HL-60/S4 treated with retinoic acid at 250 ng/mL for 4 days and 3 days (cell line): ENCODE results near the gene CYP46A1.

Experiments used
- in situ Hi-C: fragments of 300-500 bp; cut with MboI; formaldehyde crosslinking; loops from 2 replicates; pipeline ENCODE4 v1.7.0; 2022; ENCODE audit warnings: low sequenced_read_pairs

CYP46A1 gene

DNA sequence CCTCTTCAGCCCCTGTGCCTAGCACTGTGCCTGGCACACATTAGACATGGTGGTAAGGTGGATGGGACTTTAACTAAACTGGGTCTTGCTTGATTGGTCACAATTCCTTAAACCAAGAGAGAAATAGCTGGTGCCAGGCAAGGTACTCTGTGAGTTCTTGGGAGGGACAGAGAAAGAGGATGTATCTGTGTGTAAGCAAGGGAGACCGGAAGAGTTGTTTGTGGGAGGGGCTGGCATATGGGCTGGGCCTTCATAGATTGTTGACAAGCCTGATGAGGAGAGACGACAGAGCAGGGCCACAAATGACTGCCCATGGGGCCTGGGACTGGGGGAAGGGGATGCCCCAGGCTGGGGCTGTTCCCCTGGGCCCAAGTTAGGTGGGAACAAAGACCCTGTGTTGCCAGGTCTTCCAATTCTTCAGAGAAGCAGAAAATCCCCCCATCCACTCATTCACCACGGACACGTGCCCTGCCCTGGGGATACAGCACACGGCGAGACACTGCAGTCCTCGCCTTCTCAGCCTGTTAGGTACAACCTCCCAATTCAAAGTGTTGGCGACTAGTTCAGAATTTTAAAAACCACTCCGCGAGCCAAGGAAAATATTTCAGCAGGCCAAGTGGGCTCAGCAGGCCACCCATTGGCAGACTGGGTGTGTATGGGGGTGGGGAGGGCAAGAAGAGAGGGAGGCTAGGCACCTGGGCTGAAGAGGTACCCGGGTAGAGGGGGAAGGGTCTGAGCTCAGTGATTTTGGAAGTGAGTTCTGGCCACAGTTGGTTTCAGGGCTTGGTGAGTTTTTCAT is 11.4 kb upstream of the CYP46A1 start:
- in situ Hi-C loops = no loop called here

DNA sequence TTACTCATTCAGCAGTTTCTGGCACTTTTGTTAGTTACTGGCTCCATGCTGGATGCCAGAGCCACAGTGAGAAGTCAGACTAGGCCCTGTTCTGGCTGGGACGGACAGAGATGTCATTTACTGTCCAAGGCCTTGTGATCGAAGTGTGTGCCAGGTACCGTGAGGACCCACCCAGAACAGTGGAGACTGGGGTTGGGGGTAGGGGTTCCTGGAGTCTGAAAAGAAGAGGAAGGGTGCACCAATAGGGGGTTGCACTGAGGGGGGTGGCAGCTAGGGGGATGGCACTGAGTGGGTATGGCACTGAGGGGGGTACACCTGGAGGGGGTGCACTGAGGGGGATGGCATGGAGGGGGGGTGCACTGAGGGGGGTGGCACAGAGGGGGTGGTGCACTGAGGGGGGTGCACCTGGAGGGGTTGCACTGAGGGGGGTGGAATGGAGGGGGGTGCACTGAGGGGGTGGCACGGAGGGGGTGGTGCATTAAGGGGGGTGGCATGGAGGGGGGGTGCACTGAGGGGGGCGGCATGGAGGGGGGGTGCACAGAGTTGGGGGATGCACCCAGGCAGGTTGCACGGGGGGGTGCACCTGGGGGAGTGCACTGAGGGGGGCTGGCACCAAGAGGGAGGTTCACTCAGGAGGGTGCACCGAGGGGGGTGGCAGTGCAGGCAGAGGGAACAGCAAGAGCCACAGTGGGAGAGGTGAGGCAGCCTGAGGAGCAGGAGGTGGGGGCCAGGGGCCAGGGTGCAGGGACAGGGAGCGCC is 10.6 kb upstream of the CYP46A1 start:
- in situ Hi-C loops = no loop called here

- in situ Hi-C loops = no loop called here
Measured at GRCh38 chr14:99674064-99674650, 9.9 kb upstream of the CYP46A1 start.

DNA sequence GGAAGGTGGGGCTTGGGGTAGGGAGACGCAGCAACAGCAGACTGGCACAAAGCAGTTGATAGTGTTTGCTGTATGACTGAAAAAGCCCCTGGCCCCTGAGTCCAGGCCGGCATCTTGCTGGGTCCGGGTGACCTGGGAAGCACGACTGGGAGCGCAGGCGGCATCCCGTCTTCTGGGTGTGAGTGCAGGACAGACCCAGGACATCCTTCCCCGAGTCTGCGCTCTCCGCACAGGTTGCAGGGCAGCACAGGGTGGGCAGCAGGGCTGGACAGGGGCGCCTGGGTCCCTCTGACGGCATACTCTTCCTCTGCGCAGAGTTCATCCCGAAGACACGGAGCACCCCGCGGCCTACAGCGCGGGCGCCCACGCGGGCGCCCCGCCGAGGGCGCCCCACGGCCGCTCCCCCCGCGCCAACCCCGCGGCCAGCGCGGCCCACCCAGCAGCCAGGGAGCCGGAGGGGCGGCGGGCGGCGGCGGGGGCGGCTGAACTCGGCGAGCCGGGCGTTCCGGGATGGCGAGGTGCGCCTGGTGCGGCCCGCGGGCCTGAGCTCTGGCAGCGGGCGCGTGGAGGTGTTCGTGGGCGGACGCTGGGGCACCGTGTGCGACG is 9.2 kb upstream of the CYP46A1 start:
- in situ Hi-C loops = no loop called here

- in situ Hi-C loops = no loop called here
Measured at GRCh38 chr14:99675382-99675835, 8.7 kb upstream of the CYP46A1 start.

DNA sequence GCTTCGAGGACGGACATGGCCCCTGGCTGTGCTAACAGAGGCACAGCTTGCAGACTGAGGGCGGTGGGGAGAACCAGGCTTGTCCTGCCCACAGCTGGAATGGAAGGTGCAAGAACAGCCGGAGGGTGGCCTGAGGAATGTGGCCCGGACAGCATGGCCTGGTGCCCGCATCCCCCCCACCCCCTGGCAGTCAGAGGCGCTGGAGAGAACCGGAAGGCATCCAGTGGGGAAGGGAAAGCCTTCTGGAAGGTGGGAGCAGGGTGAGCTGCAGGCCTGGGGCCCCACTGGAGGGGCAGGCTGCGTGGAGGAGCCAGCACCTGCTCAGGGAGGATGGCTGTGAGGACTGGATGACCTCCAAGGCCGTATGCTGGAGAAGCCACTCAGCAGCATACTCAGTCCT is 8.1 kb upstream of the CYP46A1 start:
- in situ Hi-C loops = no loop called here

DNA sequence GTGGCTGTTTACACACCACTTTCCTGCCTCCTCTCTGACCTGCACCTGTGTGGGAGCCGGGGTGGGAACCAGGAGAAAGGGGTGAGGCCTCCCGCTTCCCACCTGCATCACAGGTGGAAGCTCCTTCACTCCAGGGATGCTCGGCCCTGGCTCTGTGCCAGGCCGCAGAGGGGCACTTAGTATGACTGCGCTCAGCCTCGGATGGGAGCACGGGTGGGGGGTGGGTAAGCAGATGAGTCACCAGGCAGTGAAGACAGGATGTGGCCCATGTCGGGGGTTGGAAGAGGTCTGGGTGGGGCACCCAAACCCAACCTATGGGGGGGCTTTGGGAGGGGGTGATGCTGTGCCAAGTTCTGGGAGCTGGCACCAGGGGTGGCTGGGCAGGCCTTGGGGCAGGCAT is 7.4 kb upstream of the CYP46A1 start:
- in situ Hi-C loops = no loop called here

DNA sequence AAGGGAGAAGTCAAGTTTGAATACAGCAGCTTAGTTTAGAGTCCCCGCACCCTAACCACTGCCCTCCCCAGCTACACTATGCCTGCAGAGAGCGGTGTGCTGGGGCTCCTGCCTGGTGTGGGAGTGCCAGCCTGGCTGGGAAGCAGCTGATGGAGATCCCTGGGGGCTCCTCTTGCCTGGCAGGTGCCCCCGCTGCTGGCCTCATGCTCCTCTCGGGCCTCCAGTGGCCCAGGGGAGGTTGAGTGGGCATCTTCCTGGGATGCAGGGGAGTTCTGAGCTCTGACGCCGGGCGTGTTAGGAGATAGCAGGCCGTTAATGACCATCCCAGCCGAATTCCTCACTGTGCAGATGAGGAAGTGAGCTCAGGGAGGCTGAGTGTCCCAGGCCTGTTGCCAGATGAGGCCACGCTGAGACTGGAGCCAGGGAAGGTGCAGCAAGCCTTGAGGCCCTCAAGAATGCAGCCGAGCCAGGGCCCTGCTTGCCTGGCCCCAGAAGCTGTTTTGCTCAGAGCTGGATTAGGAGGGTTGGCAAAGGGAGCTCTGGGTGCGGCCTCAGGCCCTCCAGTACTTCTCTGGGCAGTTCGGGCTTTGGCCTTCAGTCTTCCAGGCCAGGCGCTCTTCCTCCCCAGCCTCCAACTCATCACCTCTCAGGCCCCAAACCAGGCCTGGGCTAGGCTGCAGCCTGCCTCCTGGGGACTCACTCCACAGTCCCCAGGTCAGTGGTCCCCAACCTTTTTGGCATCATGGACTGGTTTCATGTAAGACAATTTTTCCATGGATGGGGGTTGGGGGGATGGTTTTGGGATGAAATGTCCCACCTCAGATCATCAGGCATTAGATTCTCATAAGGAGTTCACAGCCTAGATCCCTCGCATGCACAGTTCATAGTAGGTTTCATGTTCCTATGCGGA is 6.6 kb upstream of the CYP46A1 start:
- in situ Hi-C loops = no loop called here

- in situ Hi-C loops = no loop called here
Measured at GRCh38 chr14:99678198-99678597, 5.9 kb upstream of the CYP46A1 start.

- in situ Hi-C loops = no loop called here
Measured at GRCh38 chr14:99679111-99679510, 5.0 kb upstream of the CYP46A1 start.

DNA sequence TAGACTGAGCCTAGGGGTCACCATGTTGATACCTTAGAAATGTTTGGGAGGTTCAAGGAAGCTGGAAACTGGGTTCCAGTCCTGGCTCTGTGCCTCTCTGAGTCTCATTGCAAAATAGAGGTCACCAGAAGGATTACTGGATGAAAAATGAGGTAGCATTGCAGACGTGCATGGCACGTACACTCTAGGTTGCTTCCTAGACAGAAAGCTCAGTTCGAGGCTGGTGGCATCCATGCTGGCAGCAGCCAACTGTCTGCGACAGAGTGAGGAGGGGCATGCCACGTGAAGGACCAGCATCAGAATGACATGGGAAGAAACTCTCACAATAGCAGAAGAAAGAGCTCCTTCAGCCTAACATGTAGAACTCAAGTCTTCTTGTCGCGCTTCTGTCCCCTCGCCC is 4.6 kb upstream of the CYP46A1 start:
- in situ Hi-C loops = no loop called here

DNA sequence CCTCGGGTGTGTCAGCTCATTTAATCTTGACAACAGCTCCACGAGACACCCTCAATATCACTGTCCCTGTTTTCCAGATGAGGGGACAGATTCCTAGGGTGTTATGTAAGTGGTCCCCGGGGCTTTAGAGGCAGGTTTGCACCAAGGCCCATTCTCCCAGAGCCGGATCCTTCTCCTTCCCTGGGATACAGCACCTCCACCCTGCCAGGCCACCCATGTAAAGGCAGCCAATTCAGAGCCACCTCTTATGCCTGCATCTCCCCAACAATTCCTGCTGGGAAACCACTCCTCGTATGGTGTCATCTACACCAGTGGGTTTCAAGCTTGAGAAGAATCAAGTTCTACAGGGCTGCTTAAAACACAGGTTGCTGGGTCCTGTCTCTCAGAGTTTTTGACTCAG is 4.1 kb upstream of the CYP46A1 start:
- in situ Hi-C loops = no loop called here

GRCh38 chr14:99681101-99681831 is 2.8 kb upstream of the CYP46A1 start:
- in situ Hi-C loops = no loop called here

GRCh38 chr14:99681832-99682148 is 2.3 kb upstream of the CYP46A1 start:
- in situ Hi-C loops = no loop called here

- in situ Hi-C loops = no loop called here
Measured at GRCh38 chr14:99682809-99683618, 1.1 kb upstream of the CYP46A1 start.

GRCh38 chr14:99684410-99684934 is 374 bp downstream of the CYP46A1 start:
- in situ Hi-C loops = no loop called here

DNA sequence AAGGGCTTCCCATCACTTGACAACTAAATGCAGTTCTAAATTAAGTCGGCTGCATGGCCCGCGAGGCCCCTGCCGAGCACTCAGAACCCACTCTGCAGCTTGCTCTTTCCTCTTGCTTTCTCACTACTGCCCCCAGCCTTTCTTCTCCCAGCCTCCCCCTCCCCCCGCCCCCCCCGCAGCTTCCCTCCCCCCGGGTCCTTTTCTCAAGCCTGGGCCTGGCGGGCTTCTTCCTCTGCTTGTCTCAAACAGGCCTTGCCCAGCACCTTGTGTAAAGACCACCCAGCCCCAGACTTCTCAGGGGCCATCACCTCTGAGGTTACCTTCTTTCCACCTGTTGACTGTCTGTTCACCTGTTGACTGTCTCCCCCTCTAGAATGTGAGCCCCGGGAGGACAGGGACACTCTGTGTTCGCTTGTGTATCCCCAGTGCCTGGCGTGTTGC is 1.1 kb downstream of the CYP46A1 start:
- in situ Hi-C loops = no loop called here

DNA sequence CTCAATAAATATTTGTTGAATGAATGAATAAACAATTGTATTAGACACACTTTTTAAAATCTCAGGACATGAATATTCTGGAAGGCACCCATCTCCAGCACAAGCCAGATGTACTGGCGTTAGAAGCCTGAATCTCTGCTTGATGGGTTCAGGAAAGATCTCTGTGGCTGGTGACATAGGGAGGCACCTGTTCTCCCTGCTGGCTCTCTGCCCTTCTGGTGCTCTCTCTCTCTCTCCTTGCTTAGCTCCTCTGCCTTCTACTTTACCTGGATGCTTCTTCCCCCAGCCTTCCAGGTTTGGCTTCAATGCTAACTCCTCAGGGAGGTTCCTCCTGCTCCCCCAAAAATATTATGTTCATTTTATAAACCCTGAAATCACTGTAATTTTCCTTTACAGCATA is 1.5 kb downstream of the CYP46A1 start:
- in situ Hi-C loops = no loop called here
